K562 (cell line): ENCODE measurements around the gene FYB1. TPM values are rescaled to one million over a fixed set of nuclear protein-coding genes. Genes with fewer than 3 reads are reported as not detected.

Experiments
- ATF7 ChIP-seq: fragments of 450-650 bp; IDR thresholded peaks from 2 replicates; pipeline ENCODE4 v1.7.1; 2014; ENCODE audit warnings: mild to moderate bottlenecking, moderate library complexity
- CBX3 ChIP-seq, 2 experiments: IDR thresholded peaks; 1 replicate in 1 of 2; 2 replicates in 1 of 2; pipeline ENCODE4 v1.6.1; 2012; ENCODE audit warnings: inconsistent platforms in 2 of 2, low read length in 2 of 2, borderline replicate concordance in 1 of 2, control low read depth in 1 of 2
- REST ChIP-seq, 2 experiments: fragments of 450-650 bp; formaldehyde crosslinking in 1 of 2; IDR thresholded peaks; 2 replicates each; pipeline versions ENCODE4 v1.4.0 to v1.6.1; 2014 to 2020; ENCODE audit warnings: mild to moderate bottlenecking in 2 of 2, borderline replicate concordance in 1 of 2, low read depth in 1 of 2
- STAT6 ChIP-seq: sonication (generic); formaldehyde crosslinking; IDR thresholded peaks from 2 replicates; pipeline ENCODE4 v1.8.1; 2023; ENCODE audit warnings: mild to moderate bottlenecking, missing genetic modification reagents
- ZNF121 ChIP-seq: sonication (generic); formaldehyde crosslinking; conservative IDR thresholded peaks from 2 replicates; pipeline ENCODE4 v1.8.0; 2022; ENCODE audit warnings: missing genetic modification reagents
- ZNF124 ChIP-seq: sonication (generic); formaldehyde crosslinking; IDR thresholded peaks from 2 replicates; pipeline ENCODE4 v1.8.1; 2022; ENCODE audit warnings: missing genetic modification reagents
- polyA plus RNA-seq, 8 experiments: library from polyadenylated mRNA; depleted of rRNA in 4 of 8; stranded (reverse) in 5 of 8; unstranded in 3 of 8; fragments of >200 nt; fragmentation: Nextera tagmentation in 2 of 8; fragmentation: Illumina TruSeq in 1 of 8; extraction: Ambion mirVana in 2 of 8; extraction: Trizol in 1 of 8; gene quantifications; 2 replicates each; pipeline versions ENCODE4 v1.2.1 to v1.2.3, GENCODE V29; 2011 to 2014; ENCODE audit warnings: inconsistent platforms in 1 of 8, missing spikeins in 1 of 8
- total RNA-seq, 7 experiments: library from RNA; depleted of rRNA in 6 of 7; stranded (reverse); fragments of >200 nt in 6 of 7; fragmentation: Illumina TruSeq in 2 of 7; extraction: Trizol in 2 of 7; gene quantifications; 2 replicates each; pipeline versions ENCODE4 v1.2.1 to v1.2.3, GENCODE V29; 2011 to 2021; ENCODE audit warnings: low replicate concordance in 1 of 7

FYB1 gene
- total and polyA plus RNA-seq, 9 of the 15 experiments (the other 6 are each of a cell fraction or from before 2014, with no cell fraction given), result 4.7 to 31.5 (median 9.7) TPM

- TF ChIP-seq REST (IDR thresholded peaks at IDR 0.05; ENCODE audit: borderline replicate concordance) (peak; percentile 43; the same call in 1 of the 2 replicates), REST (CRISPR knock-in tag; IDR thresholded peaks at IDR 0.05; ENCODE audit: low read depth) (no peak), STAT6 (peak; percentile 53; the same call in 1 of the 2 replicates), ZNF124 (no peak), ZNF121 (no peak), CBX3 (IDR thresholded peaks at IDR 0.05; ENCODE audit: borderline replicate concordance in 1 of 2, low read length in 2 of 2) (peak in 1 of 2 experiments; percentile 20; a peak in 1 of 3 replicates), ATF7 (peak; percentile 35; the same call in 1 of the 2 replicates)
Observed at GRCh38 chr5:39224196-39224761, 4.9 kb upstream of the FYB1 start (continued).
